Measurements from ENCODE around the gene HAL.
"Not testable (repeated sequence)": the region's sequence is repeated elsewhere in the genome, so short reads cannot be mapped to it uniquely, and the experiment has no call there.

DNA sequence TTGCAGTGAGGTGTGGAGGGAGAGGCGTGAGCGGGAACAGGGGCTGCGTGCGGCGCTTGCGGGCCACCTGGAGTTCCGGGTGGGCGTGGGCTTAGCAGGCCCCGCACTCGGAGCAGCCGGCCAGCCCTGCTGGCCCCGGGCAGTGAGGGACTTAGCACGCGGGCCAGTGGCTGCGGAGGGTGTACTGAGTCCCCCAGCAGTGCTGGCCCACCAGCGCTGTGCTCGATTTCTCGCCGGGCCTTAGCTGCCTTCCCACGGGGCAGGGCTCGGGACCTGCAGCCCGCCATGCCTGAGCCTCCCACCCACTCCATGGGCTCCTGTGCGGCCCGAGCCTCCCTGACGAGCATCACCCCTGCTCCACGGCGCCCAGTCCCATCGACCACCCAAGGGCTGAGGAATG, 27.0 kb downstream of the HAL start:
- TF ChIP-seq CTCF (IDR thresholded peaks at IDR 0.05; ENCODE audit: low read depth, low read length); POLR2A (IDR thresholded peaks at IDR 0.05; ENCODE audit: extremely low read depth, insufficient read length); MYC (IDR thresholded peaks at IDR 0.05; ENCODE audit: low read depth, low read length): not testable (repeated sequence)
